GM20431 (cell line): ENCODE results near the gene CKAP2L.
"Not testable (repeated sequence)": the region's sequence is repeated elsewhere in the genome, so short reads cannot be mapped to it uniquely, and the experiment has no call there.

Experiments
- in situ Hi-C: fragments of 300-500 bp; cut with MseI, MboI; formaldehyde crosslinking; loops from one replicate; pipeline ENCODE4 v1.15.0; 2020; ENCODE audit warnings: low sequenced_read_pairs; ENCODE audit not compliant: unreplicated experiment

The CKAP2L gene

GRCh38 chr2:112714331-112714730 is 50.1 kb downstream of the CKAP2L start:
- in situ Hi-C loops, result no loop called here

DNA sequence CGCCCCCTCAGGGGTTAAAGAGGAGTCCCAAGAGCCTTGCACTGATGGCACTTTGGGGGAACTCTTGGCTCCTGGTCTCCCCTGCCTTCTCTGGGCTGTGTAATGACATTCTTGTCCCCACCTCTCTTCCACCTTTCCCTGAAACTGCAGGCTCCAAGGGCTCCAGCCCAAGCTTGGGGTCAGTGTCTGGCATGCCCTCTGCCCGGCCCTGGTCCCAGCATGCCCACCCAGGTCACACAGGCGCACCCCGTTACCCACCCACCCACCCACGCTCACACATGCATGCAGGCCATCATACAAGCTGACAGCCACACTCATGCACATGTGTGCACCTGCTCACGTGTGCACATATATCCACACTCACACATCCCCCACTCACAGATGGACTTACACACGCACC is 50.5 kb downstream of the CKAP2L start:
- in situ Hi-C loops, result no loop called here

DNA sequence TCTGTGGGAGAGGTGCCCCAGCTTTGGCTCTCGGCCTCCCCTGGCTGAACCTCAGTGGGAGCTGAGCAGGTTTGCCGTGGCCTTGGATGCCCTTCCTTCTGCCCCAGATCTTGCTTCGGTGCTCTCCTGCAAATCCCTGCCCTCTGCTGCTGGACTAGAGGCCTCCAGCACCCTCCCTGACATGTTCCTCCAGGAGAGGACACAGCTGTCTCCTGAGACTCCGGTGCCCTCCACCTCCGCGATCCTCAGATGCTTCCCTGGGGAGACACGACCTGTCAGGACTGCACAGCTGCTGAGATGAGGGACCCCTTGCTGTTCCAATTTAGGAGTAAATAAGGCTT is 50.9 kb downstream of the CKAP2L start:
- in situ Hi-C loops, result no loop called here

GRCh38 chr2:112712903-112713584 is 51.4 kb downstream of the CKAP2L start:
- in situ Hi-C loops, result no loop called here

GRCh38 chr2:112712465-112712864 is 51.9 kb downstream of the CKAP2L start:
- in situ Hi-C loops, result no loop called here

GRCh38 chr2:112710956-112711750 is 53.3 kb downstream of the CKAP2L start:
- in situ Hi-C loops, result no loop called here

DNA sequence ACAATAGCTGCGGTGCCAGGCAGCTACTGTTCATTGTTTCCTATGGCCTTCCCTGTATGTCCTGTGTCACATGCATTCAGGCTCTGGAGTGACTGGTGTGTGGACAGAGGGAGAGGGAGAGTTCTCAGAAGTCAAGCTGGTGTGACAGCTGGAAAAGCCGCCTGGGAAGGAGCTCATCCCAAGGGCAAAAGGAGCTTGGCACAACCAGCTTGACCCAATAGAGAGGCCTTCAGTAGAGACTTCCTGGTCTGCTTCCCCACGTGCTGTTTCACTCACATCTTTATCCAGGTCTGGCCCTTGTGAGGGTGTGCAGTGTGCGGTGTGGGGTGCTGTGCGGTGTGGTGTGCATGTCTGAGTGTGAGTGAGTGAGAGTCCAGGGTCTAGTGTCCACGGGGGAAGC is 54.7 kb downstream of the CKAP2L start:
- in situ Hi-C loops, result no loop called here

DNA sequence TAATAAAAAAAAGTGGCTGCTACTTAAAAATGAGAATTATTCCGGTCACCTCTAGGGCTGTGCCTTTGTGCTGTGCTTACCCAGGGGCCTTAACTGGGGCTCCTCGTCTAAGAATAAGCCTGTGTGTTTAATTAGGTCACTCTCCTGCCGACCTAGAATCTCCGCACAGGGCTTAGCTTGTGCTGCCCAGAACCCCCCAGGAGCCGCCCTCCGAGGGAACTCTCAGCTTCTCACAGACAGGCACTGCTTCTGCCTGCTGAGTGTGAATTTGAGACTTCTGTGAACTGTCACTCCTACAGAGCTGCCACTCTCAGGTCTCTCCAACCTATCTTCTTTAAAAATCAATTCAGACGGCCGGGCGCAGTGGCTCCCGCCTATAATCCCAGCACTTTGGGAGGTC is 55.4 kb downstream of the CKAP2L start:
- in situ Hi-C loops, result no loop called here

DNA sequence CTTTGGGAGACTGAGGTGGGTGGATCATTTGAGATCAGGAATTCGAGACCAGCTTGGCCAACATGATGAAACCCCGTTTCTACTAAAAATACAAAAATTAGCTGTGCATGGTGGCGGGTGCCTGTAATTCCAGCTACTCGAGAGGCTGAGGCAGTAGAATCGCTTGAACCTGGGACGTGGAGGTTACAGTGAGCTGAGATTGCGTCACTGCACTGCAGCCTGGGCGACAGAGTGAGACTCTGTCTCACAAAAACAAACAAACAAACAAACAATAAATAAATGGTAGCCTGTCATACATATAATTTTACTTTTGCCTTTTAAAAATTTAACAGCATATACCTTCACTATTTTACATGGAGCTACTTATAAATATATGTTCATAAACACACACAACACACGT is 57.5 kb downstream of the CKAP2L start:
- in situ Hi-C loops, result not testable (repeated sequence)

GRCh38 chr2:112706170-112706664 is 58.2 kb downstream of the CKAP2L start:
- in situ Hi-C loops, result no loop called here

DNA sequence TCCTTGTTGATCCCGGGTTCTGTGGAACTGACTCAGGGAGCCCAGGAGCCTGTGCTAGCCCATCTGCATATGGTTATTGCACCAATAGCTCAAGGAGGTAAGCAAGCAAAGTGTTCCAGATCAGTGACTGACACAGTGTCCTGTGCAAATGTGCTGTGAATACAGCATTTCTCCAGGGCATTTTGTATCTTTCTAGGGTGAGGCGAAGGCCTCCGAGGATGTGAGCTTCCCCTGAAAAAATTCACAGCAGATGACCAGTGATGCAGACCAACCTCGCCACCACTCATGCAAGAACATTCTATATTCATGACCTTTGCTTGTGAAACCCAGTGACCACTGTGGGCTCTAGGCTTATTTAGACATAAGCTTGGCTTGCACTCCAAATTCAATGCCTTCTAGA is 58.8 kb downstream of the CKAP2L start:
- in situ Hi-C loops, result no loop called here

- in situ Hi-C loops, result no loop called here
Measured at GRCh38 chr2:112703684-112704083, 60.7 kb downstream of the CKAP2L start.

DNA sequence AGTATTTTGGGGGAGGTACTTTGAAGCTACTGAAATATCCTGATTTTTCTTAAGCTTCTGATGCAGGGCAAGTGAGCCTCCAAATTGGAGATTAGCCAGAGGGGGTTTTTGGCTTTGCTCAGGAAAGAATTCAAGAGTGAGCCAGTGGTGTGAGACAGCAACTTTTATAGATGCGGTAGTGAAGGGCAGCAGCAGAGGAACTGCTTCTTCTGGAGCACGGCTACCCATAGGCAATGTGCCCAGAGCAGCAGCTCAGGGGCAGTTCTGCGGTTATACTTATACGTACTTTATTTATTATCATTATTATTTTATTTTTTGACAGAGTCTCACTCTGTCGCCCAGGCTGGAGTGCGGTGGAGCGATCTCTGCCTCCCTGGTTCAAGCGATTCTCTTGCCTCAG is 63.4 kb downstream of the CKAP2L start:
- in situ Hi-C loops, result no loop called here

- in situ Hi-C loops, result no loop called here
Measured at GRCh38 chr2:112699984-112700667, 64.3 kb downstream of the CKAP2L start.

GRCh38 chr2:112698834-112699515 is 65.4 kb downstream of the CKAP2L start:
- in situ Hi-C loops, result no loop called here

- in situ Hi-C loops, result no loop called here
Measured at GRCh38 chr2:112694182-112694581, 70.2 kb downstream of the CKAP2L start.

DNA sequence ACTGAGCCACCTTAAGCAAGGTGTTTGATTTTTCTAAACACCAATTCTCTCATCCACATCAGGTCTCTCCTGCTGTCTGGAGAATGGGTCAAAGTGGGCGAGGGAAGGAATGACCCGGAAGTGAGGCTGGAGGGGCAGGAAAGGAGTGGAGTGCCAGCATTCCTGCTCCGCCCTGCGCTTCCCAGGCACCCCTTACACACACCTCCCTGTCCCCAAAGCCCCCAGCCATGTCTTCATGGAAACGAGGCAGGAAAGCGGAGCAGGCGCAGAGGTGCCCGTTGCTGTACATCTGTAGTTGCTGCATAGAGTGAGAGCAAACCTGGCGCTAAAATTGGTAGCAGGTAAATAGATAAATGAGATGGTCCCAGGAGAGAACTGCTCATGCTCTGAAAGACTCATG is 70.8 kb downstream of the CKAP2L start:
- in situ Hi-C loops, result no loop called here

DNA sequence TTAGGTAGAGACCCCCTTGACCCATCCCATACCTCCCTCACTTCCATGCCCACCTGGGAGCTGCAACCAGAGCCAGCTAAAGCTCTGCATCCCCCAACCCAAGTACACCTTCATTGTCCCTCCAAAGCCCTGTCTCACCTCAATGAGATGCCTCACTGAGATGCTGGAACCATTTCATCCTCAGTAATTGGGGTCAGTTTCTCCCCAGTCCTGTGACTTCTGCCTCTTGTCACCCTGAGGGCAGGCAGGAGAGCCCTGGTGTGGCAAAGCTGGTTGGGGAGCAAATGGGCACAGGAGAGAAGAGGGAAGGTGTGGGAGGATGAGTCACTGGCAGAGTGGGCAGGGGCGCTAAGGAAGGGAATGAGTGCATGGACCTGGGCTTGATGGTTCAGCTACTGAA is 71.5 kb downstream of the CKAP2L start:
- in situ Hi-C loops, result no loop called here

DNA sequence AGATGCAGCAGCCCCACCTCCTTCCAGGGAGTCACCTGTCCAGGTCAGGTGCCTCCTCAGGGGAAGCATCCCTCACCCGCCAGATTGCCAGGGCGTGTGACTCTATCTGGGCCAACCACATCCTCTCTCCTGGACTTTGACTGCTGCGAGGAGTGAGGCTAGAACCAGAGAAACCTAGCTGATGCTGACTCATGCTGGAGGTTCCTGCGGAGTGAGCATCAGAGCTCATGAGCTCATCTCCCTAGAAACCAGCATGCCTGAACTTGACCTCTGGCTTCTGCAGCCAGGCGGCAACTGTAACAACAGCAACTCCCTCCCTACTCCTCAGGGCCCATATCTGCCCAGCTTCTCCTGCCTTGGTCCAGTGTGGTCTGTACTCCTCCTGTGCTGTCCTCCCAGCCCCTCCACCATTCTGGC is 71.9 kb downstream of the CKAP2L start:
- in situ Hi-C loops, result no loop called here

DNA sequence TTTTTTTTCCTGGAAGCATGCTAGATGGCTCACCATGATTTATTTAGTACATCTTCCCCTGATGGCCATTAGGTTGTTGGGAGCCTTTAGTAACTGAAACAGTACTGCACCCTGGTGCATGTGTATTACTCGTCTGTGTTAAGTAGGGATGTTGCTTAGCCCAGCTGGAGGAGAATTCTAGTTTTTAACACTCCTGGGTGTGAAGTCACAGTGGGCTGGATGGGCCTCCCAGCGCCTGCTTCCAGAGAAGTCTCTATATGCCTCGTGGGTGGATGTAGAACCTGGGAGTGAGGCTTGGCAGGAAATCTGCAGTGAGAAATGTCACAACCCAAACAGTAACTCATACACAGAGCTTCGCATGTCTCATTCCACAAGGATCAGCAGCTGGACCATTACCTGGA is 72.5 kb downstream of the CKAP2L start:
- in situ Hi-C loops, result no loop called here
